Left renal cortex interstitium (tissue), 4 donors: Measurements from ENCODE around the gene ECHDC1. TPM values are rescaled to one million over a fixed set of nuclear protein-coding genes. Genes with fewer than 3 reads are reported as not detected.

Source experiments
- DNase-seq, 4 donors: peaks; one replicate each; pipeline ENCODE4 v3.0.0-alpha.2; 2013; ENCODE audit warnings: low read depth in 4 of 4, low spot score in 2 of 4, missing footprints in 1 of 4
- polyA plus RNA-seq, 4 donors: library from polyadenylated mRNA; unstranded; fragments of 120-200 nt; gene quantifications; one replicate each; pipeline ENCODE4 v1.2.1, GENCODE V29; 2013; ENCODE audit not compliant: insufficient read length in 4 of 4

Gene ECHDC1
- polyA plus RNA-seq, 4 donors = 73.4 to 89.5 (median 80.3) TPM

GRCh38 chr6:127243501-127243900, 99.9 kb downstream of the ECHDC1 start:
- DNase-seq = no peak

Other genes starting within 250 kb of the ECHDC1 start
- gene RSPO3, start 224.9 kb downstream of the ECHDC1 start, polyA plus RNA-seq = 10 to 100 TPM; 15.6 to 28.8 (median 20.5) TPM
- 10 to 100 TPM; 73.0 to 96.2 (median 80.9) TPM for gene RNF146, start 76.7 kb downstream of the ECHDC1 start, polyA plus RNA-seq
- 1 to 10 TPM; 3.3 to 4.7 (median 4.0) TPM for gene KIAA0408, start 115.8 kb upstream of the ECHDC1 start, polyA plus RNA-seq
- gene C6orf58, start 233.6 kb upstream of the ECHDC1 start, polyA plus RNA-seq = 1 to 10 TPM in 2 of 4 donors, under 1 TPM in 2; 0.75 to 1.4 (median 0.98) TPM